ENCODE results near the gene LRIG2. TPM values are rescaled to one million over a fixed set of nuclear protein-coding genes. Genes with fewer than 3 reads are reported as not detected.

LRIG2 gene
- total RNA-seq, 1 experiment from 2014 or later: 23.2 TPM

DNA sequence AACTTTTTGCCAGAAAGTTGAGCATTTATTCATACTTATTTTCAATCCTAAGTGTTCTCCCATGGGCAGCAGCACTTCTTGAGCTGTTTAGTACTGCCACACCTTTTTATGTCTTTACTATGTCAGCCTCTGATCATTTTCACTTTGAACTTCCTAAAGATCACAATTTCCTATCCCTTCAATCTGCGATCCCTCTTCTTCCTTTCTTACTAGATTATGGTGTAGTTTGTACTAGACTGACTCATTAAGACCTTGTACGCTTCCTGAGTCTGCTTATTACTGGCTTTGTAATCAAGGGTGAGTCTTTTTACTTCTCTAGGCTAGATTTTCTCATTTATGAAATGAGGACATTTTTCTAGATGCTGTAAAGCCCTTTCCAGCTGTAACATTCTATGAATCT lies 55.1 kb downstream of the LRIG2 start:
- H3K9me3 Mint-ChIP-seq: no peaks in the 10 kb centered on the region
- Histone ChIP-seq H3K79me2 (ENCODE audit: insufficient read depth, low read length) (no peaks in the 10 kb centered on the region), H3K4me1 (ENCODE audit: insufficient read depth, low read length) (no peaks in the 10 kb centered on the region), H3K18ac (ENCODE audit: insufficient read length, low read depth, low read length) (no peak overlapping the region), H2AFZ (ENCODE audit: low read length) (no peak overlapping the region), H3K79me1 (ENCODE audit: insufficient read depth, low read depth, low read length, poor library complexity, severe bottlenecking) (no peaks in the 10 kb centered on the region), H3K23me2 (ENCODE audit: insufficient read length, low read depth, low read length, poor library complexity, severe bottlenecking) (no peaks in the 10 kb centered on the region), H3K14ac (ENCODE audit: insufficient read depth, low read length) (no peak overlapping the region), H3K4me2 (ENCODE audit: insufficient read depth, insufficient read length, low read length) (no peak overlapping the region), H3K23ac (ENCODE audit: insufficient read length, low read depth, low read length) (no peak overlapping the region), H3K27me3 (ENCODE audit: insufficient read depth, low read length) (no peaks in the 10 kb centered on the region), H3K9me3 (ENCODE audit: control insufficient read depth, low read depth, low read length) (no peaks in the 10 kb centered on the region), H3K9ac (ENCODE audit: extremely low read depth, insufficient read length, low read length) (no peak overlapping the region), H2BK5ac (ENCODE audit: insufficient read length, low read length) (no peak overlapping the region), H2AK5ac (ENCODE audit: insufficient read length, low read length) (no peak overlapping the region), H4K91ac (ENCODE audit: insufficient read length, low read depth, low read length) (no peak overlapping the region), H4K8ac (replicated peaks; ENCODE audit: insufficient read length, low read depth, low read length) (no peak overlapping the region), H3T11ph (ENCODE audit: low read length) (no peak overlapping the region), H2BK20ac (ENCODE audit: low read depth, low read length, poor library complexity, severe bottlenecking) (no peak overlapping the region), H3K56ac (ENCODE audit: insufficient read length, low read depth, low read length) (no peak overlapping the region), H2BK12ac (ENCODE audit: insufficient read length, low read depth, low read length) (no peak overlapping the region), H2BK15ac (ENCODE audit: low read depth, low read length) (no peak overlapping the region), H3K27ac (ENCODE audit: insufficient read length, low read depth, low read length) (no peak overlapping the region), H4K20me1 (ENCODE audit: control insufficient read depth, insufficient read depth, insufficient read length) (no peaks in the 10 kb centered on the region), H3K4ac (ENCODE audit: low read depth, low read length) (no peak overlapping the region), H4K5ac (ENCODE audit: insufficient read length, low read depth, low read length) (no peak overlapping the region), H2BK120ac (ENCODE audit: low read depth, low read length, poor library complexity, severe bottlenecking) (no peak overlapping the region)
- H3K27me3 Mint-ChIP-seq (ENCODE audit: low read depth): no peaks in the 10 kb centered on the region
- no CpG with 5 or more reads among the region's 2 CpGs for WGBS (ENCODE audit: extremely low coverage, insufficient read length, low lambda C conversion rate)
- TF ChIP-seq, protein P1, sequence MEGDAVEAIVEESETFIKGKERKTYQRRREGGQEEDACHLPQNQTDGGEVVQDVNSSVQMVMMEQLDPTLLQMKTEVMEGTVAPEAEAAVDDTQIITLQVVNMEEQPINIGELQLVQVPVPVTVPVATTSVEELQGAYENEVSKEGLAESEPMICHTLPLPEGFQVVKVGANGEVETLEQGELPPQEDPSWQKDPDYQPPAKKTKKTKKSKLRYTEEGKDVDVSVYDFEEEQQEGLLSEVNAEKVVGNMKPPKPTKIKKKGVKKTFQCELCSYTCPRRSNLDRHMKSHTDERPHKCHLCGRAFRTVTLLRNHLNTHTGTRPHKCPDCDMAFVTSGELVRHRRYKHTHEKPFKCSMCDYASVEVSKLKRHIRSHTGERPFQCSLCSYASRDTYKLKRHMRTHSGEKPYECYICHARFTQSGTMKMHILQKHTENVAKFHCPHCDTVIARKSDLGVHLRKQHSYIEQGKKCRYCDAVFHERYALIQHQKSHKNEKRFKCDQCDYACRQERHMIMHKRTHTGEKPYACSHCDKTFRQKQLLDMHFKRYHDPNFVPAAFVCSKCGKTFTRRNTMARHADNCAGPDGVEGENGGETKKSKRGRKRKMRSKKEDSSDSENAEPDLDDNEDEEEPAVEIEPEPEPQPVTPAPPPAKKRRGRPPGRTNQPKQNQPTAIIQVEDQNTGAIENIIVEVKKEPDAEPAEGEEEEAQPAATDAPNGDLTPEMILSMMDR (conservative IDR thresholded peaks at IDR 0.05): no peak
- DNase-seq: no peak
- peaks cover 10% of the 10 kb centered on the region in 2 experiments for H3K4me1 Mint-ChIP-seq
- H3K27ac Mint-ChIP-seq: peak overlapping the region in 1 of 3 experiments; percentile 65; a peak in 2 of 7 replicates
- H3K4me3 Mint-ChIP-seq: no peak overlapping the region
- H3K36me3 Mint-ChIP-seq (ENCODE audit: insufficient read depth in 1 of 3, low read depth in 3 of 3): peaks cover 28 to 49% (median 35%) of the 10 kb centered on the region in 3 experiments; a peak in 6 of 7 replicates
